Upper lobe of left lung (tissue), 4 donors: ENCODE data around the gene LYPD6B.

Experiments
- EP300 ChIP-seq, 4 donors: sonication (generic); formaldehyde crosslinking; IDR thresholded peaks; one replicate each; pipeline ENCODE4 v1.5.1; 2017; ENCODE audit warnings: antibody characterized with exemption in 4 of 4, control low read depth in 2 of 4
- POLR2A ChIP-seq, 4 donors: fragments of 450-650 bp; IDR thresholded peaks; one replicate each; pipeline ENCODE4 v1.5.1; 2016 to 2017; ENCODE audit warnings: antibody characterized with exemption in 4 of 4, mild to moderate bottlenecking in 2 of 4
- POLR2AphosphoS5 ChIP-seq, 2 donors: sonication (generic); formaldehyde crosslinking; IDR thresholded peaks; one replicate each; pipeline ENCODE4 v1.5.1; 2017; ENCODE audit warnings: antibody characterized with exemption in 2 of 2
- TF ChIP-seq, protein P1 (sequence below), 6 experiments: fragments of 450-650 bp in 4 of 6; fragments of 200-600 bp in 2 of 6; sonication (generic) in 2 of 6; IDR thresholded peaks; one replicate each; pipeline ENCODE4 v1.5.1; 2016 to 2019; ENCODE audit warnings: antibody characterized with exemption in 6 of 6

DNA sequence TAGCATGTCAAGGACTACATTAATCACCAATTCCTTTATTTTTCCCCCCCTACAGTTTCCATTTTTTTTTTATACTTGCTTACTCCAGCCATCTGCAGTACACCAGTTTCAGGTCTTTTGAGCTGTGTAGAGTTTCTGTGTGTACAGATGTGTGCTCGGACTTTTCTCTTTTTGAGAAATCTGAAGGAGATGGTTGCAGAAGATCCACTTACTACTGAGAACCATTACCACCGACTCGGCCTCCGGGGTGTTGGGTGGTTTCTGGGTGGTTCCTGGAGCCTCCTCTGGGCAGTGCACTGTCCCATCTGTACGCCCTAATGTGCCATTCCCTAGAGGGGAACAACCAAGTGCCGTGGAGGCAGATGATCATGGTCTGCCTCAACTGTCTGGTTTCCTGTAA is 15.4 kb upstream of the LYPD6B start:
- TF ChIP-seq, protein P1, sequence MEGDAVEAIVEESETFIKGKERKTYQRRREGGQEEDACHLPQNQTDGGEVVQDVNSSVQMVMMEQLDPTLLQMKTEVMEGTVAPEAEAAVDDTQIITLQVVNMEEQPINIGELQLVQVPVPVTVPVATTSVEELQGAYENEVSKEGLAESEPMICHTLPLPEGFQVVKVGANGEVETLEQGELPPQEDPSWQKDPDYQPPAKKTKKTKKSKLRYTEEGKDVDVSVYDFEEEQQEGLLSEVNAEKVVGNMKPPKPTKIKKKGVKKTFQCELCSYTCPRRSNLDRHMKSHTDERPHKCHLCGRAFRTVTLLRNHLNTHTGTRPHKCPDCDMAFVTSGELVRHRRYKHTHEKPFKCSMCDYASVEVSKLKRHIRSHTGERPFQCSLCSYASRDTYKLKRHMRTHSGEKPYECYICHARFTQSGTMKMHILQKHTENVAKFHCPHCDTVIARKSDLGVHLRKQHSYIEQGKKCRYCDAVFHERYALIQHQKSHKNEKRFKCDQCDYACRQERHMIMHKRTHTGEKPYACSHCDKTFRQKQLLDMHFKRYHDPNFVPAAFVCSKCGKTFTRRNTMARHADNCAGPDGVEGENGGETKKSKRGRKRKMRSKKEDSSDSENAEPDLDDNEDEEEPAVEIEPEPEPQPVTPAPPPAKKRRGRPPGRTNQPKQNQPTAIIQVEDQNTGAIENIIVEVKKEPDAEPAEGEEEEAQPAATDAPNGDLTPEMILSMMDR (IDR thresholded peaks at IDR 0.05), result no peak
- TF ChIP-seq POLR2A (IDR thresholded peaks at IDR 0.05) (no peak), EP300 (IDR thresholded peaks at IDR 0.05) (no peak), POLR2AphosphoS5 (IDR thresholded peaks at IDR 0.05) (no peak)
